HG03039 (cell line): Measurements from ENCODE around the gene IGF2BP1.
"Not testable (repeated sequence)": the region's sequence is repeated elsewhere in the genome, so short reads cannot be mapped to it uniquely, and the experiment has no call there.

Experiments used
- ATAC-seq: cut with Tn5 transposase; IDR thresholded peaks from one replicate; pipeline ENCODE4 v1.9.1; 2021; ENCODE audit warnings: mild to moderate bottlenecking, moderate library complexity; ENCODE audit not compliant: unreplicated experiment

IGF2BP1 gene

GRCh38 chr17:49018116-49018612 is 21.0 kb downstream of the IGF2BP1 start:
- ATAC-seq, result no peak

GRCh38 chr17:49018748-49019147 is 21.6 kb downstream of the IGF2BP1 start:
- ATAC-seq, result no peak

- ATAC-seq, result no peak
These were observed 23.4 kb downstream of the IGF2BP1 start for GRCh38 chr17:49020609-49021008.

- no peak for ATAC-seq
These were observed 24.0 kb downstream of the IGF2BP1 start for GRCh38 chr17:49021095-49021767.

GRCh38 chr17:49021768-49022103 is 24.6 kb downstream of the IGF2BP1 start:
- ATAC-seq, result no peak

GRCh38 chr17:49022391-49022941 is 25.3 kb downstream of the IGF2BP1 start:
- no peak for ATAC-seq

GRCh38 chr17:49024523-49024922 is 27.3 kb downstream of the IGF2BP1 start:
- no peak for ATAC-seq

GRCh38 chr17:49026447-49026846 is 29.3 kb downstream of the IGF2BP1 start:
- not testable (repeated sequence) for ATAC-seq

GRCh38 chr17:49028271-49028670 is 31.1 kb downstream of the IGF2BP1 start:
- ATAC-seq, result no peak

- no peak for ATAC-seq
These were observed 32.6 kb downstream of the IGF2BP1 start for GRCh38 chr17:49029801-49030200.

- ATAC-seq, result no peak
These were observed 35.1 kb downstream of the IGF2BP1 start for GRCh38 chr17:49031965-49032928.

GRCh38 chr17:49035470-49036269 is 38.5 kb downstream of the IGF2BP1 start:
- no peak for ATAC-seq

- no peak for ATAC-seq
These were observed 39.1 kb downstream of the IGF2BP1 start for GRCh38 chr17:49036270-49036626.

- no peak for ATAC-seq
These were observed 41.0 kb downstream of the IGF2BP1 start for GRCh38 chr17:49038138-49038537.

GRCh38 chr17:49038544-49038943 is 41.4 kb downstream of the IGF2BP1 start:
- no peak for ATAC-seq

GRCh38 chr17:49039518-49039917 is 42.3 kb downstream of the IGF2BP1 start:
- ATAC-seq, result not testable (repeated sequence)

GRCh38 chr17:49041527-49041926 is 44.3 kb downstream of the IGF2BP1 start:
- ATAC-seq, result no peak

GRCh38 chr17:49045376-49045775 is 48.2 kb downstream of the IGF2BP1 start:
- no peak for ATAC-seq

GRCh38 chr17:49046912-49047311 is 49.7 kb downstream of the IGF2BP1 start:
- ATAC-seq, result no peak

GRCh38 chr17:49049265-49049664 is 52.1 kb downstream of the IGF2BP1 start:
- no peak for ATAC-seq

GRCh38 chr17:49050611-49051010 is 53.4 kb downstream of the IGF2BP1 start:
- ATAC-seq, result no peak
